Hepatocyte (in vitro differentiated cells): ENCODE results near the gene ZFR2.

Experiments
- EZH2 ChIP-seq: fragments of 200-600 bp; sonication (generic); IDR thresholded peaks from 2 replicates; pipeline ENCODE4 v1.6.1; 2016; ENCODE audit warnings: antibody characterized with exemption, mild to moderate bottlenecking, borderline replicate concordance
- TF ChIP-seq, protein P1 (sequence below): fragments of 200-600 bp; sonication (generic); IDR thresholded peaks from 2 replicates; pipeline ENCODE4 v1.5.1; 2016; ENCODE audit warnings: antibody characterized with exemption, mild to moderate bottlenecking; ENCODE audit not compliant: poor library complexity

DNA sequence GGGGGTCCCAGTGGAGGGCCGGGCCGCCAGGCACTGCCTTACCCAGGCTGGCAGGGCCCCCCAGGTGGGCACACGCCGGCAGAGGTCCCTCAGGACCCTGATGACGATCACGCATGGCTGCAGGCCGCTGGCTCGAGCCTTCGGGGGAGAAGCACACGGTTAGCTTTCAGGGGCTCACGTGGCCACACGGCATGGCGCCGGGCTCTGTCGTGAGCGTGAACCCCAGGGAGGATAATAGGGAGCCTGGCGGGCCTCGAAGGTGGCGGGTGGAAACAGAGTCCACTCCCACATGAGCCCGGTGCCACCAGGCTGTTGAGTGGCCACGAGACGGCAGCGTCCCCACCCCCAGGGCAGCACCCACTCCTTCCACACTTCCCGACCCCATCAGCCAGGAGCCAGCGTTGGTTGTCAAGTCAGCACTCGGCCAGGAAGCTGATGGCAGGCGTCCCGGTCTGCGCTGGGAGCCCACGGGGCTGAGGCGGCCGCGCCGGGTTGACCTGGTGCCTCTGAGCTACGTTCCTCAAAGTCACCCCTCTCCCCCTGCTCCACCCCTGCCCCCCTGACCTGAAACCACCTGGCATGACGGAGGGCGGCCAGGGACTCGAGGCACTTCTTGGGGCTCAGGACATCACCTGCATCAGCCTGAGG lies 58.0 kb downstream of the ZFR2 start:
- TF ChIP-seq, protein P1, sequence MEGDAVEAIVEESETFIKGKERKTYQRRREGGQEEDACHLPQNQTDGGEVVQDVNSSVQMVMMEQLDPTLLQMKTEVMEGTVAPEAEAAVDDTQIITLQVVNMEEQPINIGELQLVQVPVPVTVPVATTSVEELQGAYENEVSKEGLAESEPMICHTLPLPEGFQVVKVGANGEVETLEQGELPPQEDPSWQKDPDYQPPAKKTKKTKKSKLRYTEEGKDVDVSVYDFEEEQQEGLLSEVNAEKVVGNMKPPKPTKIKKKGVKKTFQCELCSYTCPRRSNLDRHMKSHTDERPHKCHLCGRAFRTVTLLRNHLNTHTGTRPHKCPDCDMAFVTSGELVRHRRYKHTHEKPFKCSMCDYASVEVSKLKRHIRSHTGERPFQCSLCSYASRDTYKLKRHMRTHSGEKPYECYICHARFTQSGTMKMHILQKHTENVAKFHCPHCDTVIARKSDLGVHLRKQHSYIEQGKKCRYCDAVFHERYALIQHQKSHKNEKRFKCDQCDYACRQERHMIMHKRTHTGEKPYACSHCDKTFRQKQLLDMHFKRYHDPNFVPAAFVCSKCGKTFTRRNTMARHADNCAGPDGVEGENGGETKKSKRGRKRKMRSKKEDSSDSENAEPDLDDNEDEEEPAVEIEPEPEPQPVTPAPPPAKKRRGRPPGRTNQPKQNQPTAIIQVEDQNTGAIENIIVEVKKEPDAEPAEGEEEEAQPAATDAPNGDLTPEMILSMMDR, result no peak
- no peak for TF ChIP-seq EZH2
